HG02970 (cell line): ENCODE data around the gene TTLL10.
"Not testable (repeated sequence)": the region's sequence is repeated elsewhere in the genome, so short reads cannot be mapped to it uniquely, and the experiment has no call there.

Source experiments
- ATAC-seq: cut with Tn5 transposase; IDR thresholded peaks from one replicate; pipeline ENCODE4 v1.9.1; 2021; ENCODE audit warnings: mild to moderate bottlenecking, moderate library complexity, moderate number of reproducible peaks; ENCODE audit not compliant: unreplicated experiment, low FRiP score

TTLL10 gene

GRCh38 chr1:1183833-1184775 lies 10.4 kb downstream of the TTLL10 start:
- no peak for ATAC-seq

- no peak for ATAC-seq
Measured at GRCh38 chr1:1185101-1185765, 11.6 kb downstream of the TTLL10 start.

GRCh38 chr1:1187938-1188337 lies 14.3 kb downstream of the TTLL10 start:
- no peak for ATAC-seq

GRCh38 chr1:1189111-1189510 lies 15.4 kb downstream of the TTLL10 start:
- ATAC-seq = no peak

- no peak for ATAC-seq
Measured at GRCh38 chr1:1191734-1192133, 18.1 kb downstream of the TTLL10 start.

GRCh38 chr1:1194723-1195122 lies 21.0 kb downstream of the TTLL10 start:
- ATAC-seq = no peak

- not testable (repeated sequence) for ATAC-seq
Measured at GRCh38 chr1:1195726-1196125, 22.0 kb downstream of the TTLL10 start.

- no peak for ATAC-seq
Measured at GRCh38 chr1:1196431-1197187, 22.9 kb downstream of the TTLL10 start.

GRCh38 chr1:1197188-1197500 lies 23.5 kb downstream of the TTLL10 start:
- no peak for ATAC-seq

GRCh38 chr1:1197551-1198422 lies 24.1 kb downstream of the TTLL10 start:
- no peak for ATAC-seq

- ATAC-seq = no peak
Measured at GRCh38 chr1:1198423-1199140, 24.9 kb downstream of the TTLL10 start.

GRCh38 chr1:1199141-1199960 lies 25.7 kb downstream of the TTLL10 start:
- no peak for ATAC-seq

- ATAC-seq = no peak
Measured at GRCh38 chr1:1199961-1200875, 26.5 kb downstream of the TTLL10 start.

GRCh38 chr1:1200876-1201810 lies 27.5 kb downstream of the TTLL10 start:
- ATAC-seq = peak; percentile 53

GRCh38 chr1:1202831-1203560 lies 29.3 kb downstream of the TTLL10 start:
- ATAC-seq = no peak
